ENCODE data around the gene CYP2C8.
"Not testable (repeated sequence)": the region's sequence is repeated elsewhere in the genome, so short reads cannot be mapped to it uniquely, and the experiment has no call there.

DNA sequence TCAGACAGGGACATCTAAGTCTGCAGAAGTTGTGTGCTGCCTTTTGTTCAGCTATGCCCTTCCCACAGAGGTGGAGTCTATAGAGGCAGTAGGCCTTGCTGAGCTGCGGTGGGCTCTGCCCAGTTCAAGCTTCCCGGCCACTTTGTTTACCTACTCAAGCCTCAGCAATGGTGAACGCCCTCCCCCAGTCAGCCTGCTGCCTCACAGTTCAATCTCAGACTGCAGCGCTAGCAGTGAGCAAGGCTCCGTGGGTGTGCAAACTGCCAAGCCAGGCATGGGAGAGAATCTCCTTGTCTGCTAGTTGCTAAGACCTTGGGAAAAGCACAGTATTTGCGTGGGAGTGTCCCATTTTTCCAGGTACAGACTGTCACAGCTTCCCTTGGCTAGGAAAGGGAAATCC lies 41.5 kb upstream of the CYP2C8 start:
- TF ChIP-seq, protein P1, sequence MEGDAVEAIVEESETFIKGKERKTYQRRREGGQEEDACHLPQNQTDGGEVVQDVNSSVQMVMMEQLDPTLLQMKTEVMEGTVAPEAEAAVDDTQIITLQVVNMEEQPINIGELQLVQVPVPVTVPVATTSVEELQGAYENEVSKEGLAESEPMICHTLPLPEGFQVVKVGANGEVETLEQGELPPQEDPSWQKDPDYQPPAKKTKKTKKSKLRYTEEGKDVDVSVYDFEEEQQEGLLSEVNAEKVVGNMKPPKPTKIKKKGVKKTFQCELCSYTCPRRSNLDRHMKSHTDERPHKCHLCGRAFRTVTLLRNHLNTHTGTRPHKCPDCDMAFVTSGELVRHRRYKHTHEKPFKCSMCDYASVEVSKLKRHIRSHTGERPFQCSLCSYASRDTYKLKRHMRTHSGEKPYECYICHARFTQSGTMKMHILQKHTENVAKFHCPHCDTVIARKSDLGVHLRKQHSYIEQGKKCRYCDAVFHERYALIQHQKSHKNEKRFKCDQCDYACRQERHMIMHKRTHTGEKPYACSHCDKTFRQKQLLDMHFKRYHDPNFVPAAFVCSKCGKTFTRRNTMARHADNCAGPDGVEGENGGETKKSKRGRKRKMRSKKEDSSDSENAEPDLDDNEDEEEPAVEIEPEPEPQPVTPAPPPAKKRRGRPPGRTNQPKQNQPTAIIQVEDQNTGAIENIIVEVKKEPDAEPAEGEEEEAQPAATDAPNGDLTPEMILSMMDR (IDR thresholded peaks at IDR 0.05) = not testable (repeated sequence)
- not testable (repeated sequence) for TF ChIP-seq POLR2A (IDR thresholded peaks at IDR 0.05)

All from ovary (tissue), 3 donors.